Cardiac fibroblast (primary cell): ENCODE results near the gene NLRP12.
"Not testable (repeated sequence)": the region's sequence is repeated elsewhere in the genome, so short reads cannot be mapped to it uniquely, and the experiment has no call there.

Source experiments
- DNase-seq, 2 donors: peaks; one replicate each; pipeline versions ENCODE4 v3.0.0 to v3.0.0-alpha.2; 2010; ENCODE audit warnings: low read depth in 2 of 2
- H3K4me3 ChIP-seq, 2 donors: replicated peaks in 1 of 2; 1 replicate in 1 of 2; 2 replicates in 1 of 2; pipeline ENCODE4 v1.5.1; 2011; ENCODE audit warnings: low read depth in 2 of 2, low read length in 2 of 2, mild to moderate bottlenecking in 2 of 2, moderate library complexity in 1 of 2
- CTCF ChIP-seq: IDR thresholded peaks from one replicate; pipeline ENCODE4 v1.5.1; 2011; ENCODE audit warnings: low read depth, mild to moderate bottlenecking, low read length, inconsistent platforms

The NLRP12 gene

GRCh38 chr19:53853707-53854106 is 29.6 kb upstream of the NLRP12 start:
- H3K4me3 ChIP-seq: no peak overlapping the region
- TF ChIP-seq CTCF: no peak
- no peak for DNase-seq

DNA sequence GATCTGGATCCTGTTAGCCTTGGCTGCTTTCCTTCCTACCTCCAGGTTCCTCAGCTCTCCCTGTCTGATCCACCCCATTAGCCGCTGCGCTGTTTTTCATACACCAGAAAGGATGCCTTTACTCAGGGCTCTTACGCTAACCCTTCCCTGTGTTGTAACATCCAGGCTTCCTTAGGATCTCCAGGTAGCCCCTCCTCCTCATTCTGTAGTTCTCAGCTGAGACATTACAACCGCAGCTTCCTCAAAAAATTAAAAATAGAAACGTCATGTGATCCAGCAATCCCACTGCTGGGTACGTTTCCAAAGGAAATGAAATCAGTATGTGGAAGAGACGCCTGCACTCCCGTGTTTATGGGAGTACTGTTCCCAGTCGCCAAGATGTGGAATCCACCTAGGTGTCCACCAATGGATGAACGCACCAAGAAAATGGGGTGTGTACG is 25.1 kb upstream of the NLRP12 start:
- TF ChIP-seq CTCF: no peak
- no peak overlapping the region for H3K4me3 ChIP-seq
- peak; percentile 77 to 91 for DNase-seq

DNA sequence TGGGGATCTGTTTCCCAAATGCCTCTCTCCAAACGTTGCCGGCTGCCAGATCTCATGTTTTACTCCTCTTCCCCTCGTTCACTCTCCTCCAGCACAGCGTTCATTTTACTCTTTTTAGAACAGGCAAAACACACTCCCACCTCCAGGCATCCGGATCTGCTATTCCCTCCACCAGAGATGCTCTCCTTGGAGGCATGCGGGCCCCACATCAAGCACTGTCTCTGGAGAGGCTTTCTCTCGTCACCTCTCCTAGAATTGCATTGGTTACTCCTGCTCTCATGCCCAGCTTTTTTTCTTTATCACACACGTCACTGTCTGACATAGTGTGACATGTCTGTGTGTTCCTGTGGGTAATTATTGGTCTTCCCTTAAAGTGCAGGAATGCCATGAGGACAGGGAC is 23.4 kb upstream of the NLRP12 start:
- H3K4me3 ChIP-seq: no peak overlapping the region
- DNase-seq: peak in 1 of 2 donors; percentile 33
- no peak for TF ChIP-seq CTCF

DNA sequence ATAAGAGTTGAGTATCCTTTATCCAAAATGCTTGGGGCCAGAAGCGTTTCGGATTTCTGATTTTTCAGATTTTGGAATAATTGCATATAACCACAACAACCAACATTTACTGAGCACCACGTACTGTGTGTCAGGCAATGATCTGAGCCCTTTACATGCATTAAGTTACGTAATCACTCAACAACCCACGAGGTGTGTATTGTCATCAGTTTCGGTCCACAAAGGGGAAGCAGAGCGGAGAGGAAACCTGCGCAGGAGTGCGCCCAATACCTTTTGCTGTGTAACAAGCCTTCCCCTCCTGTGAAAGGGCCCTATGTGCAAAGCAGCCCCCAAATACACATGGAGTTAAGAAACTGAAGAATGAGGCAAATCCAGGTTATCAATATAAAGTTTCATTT is 20.7 kb upstream of the NLRP12 start:
- no peak for TF ChIP-seq CTCF
- DNase-seq: no peak
- no peak overlapping the region for H3K4me3 ChIP-seq

- peak; percentile 88 to 94 for DNase-seq
- H3K4me3 ChIP-seq: not testable (repeated sequence)
Observed at GRCh38 chr19:53840914-53841313, 16.8 kb upstream of the NLRP12 start.

DNA sequence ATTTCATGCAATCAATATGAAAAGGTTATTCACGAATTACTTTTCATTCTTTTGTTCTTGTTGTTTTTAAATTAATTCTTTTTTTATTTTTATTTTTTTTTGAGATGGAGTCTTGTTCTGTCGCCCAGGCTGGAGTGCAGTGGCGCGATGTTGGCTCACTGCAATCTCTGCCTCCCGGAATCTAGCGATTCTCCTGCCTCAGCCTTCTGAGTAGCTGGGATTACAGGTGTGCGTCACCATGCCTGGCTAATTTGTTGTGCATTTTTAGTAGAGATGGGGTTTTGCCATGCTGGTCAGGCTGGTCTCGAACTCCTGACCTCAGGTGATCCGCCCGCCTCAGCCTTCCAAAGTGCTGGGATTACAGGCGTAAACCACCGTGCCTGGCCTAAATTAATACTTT is 16.1 kb upstream of the NLRP12 start:
- DNase-seq, H3K4me3 ChIP-seq: not testable (repeated sequence)

DNA sequence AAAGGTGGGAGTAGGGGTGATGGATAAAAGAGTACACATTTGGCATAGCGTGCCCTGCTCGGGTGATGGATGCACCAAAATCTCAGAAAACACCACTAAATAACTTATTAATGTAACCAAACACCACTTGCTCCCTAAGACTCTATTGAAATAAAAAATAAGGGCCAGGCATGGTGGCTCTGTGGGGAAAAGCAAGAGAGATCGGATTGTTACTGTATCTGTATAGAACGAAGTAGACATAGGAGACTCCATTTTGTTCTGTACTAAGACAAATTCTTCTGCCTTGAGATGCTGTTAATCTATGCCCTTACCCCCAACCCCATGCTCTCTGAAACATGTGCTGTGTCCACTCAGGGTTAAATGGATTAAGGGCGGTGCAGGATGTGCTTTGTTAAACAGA is 14.3 kb upstream of the NLRP12 start:
- H3K4me3 ChIP-seq, DNase-seq: not testable (repeated sequence)

- not testable (repeated sequence) for DNase-seq, H3K4me3 ChIP-seq
Observed at GRCh38 chr19:53832861-53833260, 8.7 kb upstream of the NLRP12 start.

DNA sequence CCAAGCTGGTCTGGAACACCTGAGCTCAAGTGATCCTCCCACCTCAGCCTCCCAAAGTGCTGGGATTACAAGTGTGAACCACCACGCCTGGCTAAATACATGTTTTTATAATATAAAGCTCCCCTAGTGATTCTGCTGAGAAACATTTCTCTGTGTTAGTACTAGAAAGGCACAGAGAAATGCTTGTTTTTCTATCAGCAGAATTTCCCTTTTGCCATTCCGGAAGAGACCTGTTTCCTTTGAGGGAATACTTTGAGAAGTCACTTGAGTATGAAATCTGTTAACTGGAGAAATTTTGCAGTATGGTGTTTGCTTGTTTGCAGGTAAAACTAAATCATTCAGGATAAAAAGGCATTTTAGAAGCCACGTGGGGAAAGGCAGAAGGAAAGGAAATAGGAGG is 4.4 kb upstream of the NLRP12 start:
- no peak overlapping the region for H3K4me3 ChIP-seq
- no peak for TF ChIP-seq CTCF
- DNase-seq: no peak
